Activated CD4-positive, alpha-beta T cell treated with anti-CD3 and anti-CD28 coated beads for 48 hours (primary cell): ENCODE measurements around the gene HOMER2.
"Not testable (repeated sequence)": the region's sequence is repeated elsewhere in the genome, so short reads cannot be mapped to it uniquely, and the experiment has no call there.

Experiments
- DNase-seq: peaks from one replicate; pipeline ENCODE4 v3.0.0-alpha.2; 2020

Gene HOMER2

DNA sequence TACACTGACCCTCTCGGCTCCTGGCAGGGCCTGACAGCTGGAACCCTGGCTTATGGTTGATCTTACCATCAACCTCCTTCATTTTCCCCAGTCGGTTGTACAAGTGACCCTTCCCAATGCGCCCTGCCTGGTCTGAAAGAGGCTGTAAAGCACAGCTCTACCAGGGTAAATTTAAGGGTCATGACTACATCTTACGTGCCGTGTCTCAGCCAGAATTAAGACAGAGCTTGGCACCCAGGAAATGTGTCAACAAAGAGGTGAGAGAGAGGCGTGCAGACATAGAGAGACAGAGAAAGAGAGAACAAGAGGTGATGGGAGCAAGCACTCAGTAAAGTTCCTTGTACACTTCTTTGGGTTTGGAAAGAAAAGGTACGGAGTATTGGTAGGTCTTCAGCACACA is 28.8 kb downstream of the HOMER2 start:
- no peak for DNase-seq

DNA sequence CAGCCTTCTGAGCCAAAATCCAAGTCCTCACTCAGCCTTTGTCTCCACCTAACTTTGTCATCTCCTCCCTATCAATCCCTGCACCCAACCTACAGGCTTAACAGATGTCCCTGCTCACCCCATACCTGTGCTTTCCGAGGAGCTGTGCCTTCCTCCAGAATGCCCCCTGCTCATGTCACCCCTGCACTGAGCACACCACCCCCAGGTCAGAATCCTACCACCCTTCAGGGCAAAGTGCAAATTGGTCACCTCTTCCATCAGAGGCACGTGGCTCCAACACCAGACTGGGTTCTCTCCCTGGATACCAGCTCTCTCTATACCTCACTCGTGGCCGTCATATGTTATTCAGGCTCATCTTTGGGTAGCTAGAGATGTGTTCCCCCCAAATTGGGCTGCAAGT is 29.8 kb downstream of the HOMER2 start:
- no peak for DNase-seq

DNA sequence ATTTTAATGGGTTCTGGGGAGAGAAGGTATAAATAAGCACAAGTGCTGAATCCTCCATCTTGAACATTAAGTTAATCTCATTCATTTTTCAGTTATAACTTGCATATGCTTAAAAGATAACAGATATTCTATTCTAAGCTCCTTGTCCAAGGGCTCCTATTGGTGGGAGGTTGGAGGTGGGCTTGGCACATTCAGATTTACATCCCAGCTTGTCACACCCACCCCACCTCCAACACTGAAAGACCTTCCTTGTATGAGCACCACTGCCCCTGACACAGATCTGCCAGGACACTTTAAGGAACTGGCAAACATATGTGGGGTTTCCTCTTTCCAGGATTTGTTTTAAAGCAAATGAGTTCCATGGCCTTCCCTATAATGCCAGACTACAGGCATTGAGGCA is 30.6 kb downstream of the HOMER2 start:
- DNase-seq = no peak

DNA sequence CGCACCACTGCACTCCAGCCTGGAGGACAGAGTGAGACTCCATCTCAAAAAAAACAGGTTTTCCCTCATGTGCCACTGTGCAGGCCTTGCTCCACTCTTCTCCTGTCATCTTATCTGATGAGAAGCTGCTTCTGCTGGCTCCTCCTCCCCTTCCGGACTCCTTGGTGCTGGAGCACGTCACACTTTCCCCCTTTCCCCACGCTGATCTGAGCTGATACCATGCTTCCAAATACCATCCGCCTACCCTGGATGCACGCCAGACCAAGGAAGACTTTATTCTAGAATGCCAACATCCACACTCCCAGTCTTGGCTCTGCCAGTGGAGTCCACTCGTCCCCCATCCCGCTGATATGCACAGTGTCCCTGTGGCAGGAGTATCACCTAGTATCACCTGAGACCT is 31.3 kb downstream of the HOMER2 start:
- DNase-seq = no peak

DNA sequence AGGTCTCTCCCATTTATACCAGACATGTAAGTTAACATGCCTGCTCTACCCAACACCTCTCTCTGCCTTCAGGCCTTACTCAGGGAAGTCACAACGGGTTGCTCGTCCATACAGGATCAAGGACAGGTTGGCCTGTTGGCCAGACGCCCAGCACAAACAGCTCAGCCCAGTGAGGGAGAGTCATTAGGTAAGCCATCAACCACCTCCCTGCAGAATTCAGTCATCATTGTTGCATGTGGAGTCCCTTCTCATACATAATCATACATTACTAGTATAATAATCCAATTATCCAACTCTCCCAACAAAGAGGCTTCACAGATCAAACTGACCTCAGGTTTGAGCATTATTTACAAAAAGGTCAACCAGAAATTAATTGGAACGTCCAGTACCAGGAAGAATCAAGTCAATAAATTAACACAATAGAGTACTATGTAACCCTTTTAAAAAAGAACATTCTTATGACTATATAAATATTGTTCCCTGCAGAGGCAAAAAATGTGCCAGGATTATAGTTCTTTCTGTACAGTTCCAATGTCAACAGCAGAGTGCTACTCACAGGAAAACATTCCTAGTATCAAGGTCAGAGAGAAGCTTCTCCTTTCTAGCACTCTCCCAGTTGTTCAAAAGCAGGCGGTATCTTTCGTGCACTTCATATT is 33.2 kb downstream of the HOMER2 start:
- no peak for DNase-seq

DNA sequence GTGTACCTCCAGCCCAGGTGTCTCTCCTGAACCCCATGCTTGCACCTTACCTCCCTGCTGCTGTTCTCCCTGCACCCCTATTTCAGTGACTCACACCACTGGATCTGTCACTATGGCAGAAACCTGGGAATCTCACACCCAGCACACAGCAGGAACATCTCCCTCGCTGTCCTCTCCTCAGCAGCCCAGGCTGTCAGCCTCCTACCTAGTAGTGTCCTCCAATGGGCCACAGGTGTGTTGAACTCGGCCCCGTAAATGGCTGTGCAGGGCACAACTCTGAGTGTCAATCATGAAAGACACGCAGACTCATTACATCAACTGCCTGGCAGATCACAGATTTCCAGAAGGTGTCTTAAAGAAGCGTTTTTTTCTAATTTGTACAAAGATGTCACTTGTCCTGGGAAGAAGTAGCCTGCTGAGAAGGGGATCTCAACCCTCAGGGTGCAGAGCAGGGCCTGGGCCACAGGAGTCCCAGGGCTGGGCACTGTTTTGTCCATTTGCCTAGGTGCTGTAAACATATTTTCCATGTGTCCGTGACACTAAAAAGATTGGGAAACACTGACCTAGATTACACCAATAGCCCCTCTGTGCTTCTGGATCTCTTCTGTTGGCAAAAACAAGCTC is 33.8 kb downstream of the HOMER2 start:
- no peak for DNase-seq

DNA sequence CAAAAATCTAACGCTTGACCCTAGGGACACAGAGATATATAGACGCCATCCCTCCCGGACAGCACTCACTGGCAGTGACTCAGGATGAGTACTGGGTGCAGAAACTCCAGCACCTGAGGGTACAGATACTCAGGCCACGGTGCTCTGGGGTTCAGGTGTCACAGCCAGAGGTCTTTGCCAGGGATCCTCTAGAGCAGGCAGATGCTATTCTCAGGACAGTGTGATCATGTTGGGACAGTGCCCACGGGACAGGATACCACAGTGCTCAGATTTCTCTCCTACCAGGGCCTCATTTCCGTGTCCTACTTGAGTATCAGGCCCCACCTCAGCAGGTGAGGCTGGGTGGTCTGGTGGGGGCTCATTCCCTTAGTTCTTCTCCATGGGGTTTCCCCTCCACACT is 34.4 kb downstream of the HOMER2 start:
- DNase-seq = no peak

DNA sequence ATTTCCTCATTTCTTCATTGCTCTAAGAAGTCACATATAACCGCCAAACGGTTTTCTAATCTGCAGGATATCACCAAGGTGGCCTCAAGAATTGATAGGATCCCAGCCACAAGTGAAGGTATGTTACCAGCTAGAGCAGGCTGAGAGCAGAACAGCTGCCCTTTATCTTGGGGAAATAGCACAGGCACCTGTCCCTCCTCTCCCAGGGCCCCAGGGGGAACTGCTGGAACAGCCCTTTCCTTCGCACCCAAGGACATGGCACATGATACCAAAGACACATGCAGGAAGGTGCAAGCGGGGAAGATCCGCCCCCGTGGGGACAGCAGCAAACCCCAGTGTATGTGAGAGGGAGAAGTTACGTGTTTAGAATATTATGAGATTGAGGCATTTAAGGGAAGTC is 35.3 kb downstream of the HOMER2 start:
- no peak for DNase-seq

DNA sequence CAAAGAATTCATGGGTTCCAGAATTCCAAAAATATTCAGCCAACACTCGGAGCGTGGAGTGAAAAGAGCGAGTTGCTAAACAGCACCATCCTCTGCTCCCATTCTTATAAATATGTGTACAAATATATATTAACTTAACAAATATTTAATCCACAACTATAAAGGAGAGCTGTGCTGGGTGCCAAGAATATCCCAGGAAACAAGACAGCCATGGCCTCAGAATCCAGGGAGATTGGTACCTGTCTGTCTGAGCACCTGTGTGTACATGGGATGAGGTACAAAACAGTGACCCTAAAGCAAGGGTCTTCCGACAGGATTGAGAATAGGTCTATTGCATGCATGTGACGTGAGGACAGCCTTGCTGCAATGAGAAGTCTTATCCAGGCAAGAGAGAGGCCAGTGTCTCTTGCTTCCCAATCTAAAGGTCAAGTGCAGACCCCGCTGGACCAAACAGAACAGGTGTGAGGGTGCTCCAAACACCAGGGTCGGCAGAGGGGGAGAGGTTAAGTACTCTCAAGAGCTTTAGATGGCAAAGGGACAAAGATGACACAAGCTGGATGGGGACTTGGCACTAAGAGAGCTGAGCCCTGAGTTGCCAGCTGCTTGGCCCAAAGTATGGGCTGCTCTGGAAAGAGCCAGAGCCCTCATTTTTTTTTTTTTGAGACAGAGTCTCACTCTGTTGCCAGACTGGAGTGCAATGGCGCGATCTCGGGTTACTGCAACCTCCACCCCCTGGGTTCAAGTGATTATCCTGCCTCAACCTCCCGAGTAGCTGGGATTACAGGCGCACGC is 36.2 kb downstream of the HOMER2 start:
- no peak for DNase-seq

DNA sequence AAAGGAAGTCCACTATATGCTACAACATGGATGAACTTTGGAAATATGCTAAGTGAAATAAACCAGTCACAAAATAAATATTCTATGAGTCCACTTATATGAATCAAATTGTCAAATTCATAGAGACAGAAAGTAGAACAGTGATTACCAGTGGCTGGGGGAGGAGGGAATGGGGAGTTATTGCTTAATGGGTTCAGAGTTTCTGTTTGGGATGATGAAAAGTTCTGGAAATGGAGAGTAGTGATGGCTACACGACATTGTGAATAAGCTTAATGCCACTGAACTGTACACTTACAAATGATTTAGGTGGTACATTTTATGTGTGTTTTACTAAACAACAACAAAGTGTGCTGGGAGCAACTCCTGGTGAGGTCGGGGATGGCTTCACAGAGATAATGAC is 38.1 kb downstream of the HOMER2 start:
- DNase-seq = no peak

DNA sequence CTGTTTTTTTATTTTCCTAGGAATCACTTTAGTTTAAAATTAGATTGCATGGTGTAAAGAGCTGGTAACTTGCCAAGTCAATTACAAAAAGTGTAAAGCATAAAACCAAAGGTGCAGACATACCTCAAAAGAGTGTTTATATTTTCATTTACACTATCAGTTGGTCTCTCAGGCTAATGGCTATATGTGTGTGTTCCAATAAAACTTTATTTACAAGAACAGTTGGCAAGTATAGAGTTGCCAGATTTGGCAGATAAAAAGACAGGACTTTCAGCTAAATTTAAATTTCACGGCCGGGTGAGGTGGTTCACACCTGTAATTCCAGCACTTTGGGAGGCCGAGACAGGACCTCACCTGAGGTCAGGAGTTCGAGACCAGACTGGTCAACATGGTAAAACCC is 41.1 kb downstream of the HOMER2 start:
- no peak for DNase-seq

DNA sequence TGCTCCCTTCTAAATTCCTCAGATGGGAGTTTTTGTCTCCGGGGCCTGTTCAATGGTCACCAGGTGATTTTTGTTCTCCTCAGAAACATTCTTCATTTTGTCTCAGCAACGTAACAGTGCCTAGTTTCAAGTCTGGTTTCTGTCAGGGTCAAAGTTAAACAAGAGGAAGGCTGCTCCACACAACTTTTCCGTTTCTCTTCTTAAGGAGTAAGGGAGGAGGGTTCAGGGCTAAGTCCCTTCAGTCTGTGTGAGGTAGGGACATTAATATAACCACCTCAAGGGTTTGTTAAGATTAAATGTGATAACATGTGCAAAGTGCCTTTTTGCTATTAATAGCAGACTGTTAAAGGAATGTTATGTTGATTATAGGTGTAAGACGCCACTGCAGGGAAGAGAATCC is 41.8 kb downstream of the HOMER2 start:
- no peak for DNase-seq

DNA sequence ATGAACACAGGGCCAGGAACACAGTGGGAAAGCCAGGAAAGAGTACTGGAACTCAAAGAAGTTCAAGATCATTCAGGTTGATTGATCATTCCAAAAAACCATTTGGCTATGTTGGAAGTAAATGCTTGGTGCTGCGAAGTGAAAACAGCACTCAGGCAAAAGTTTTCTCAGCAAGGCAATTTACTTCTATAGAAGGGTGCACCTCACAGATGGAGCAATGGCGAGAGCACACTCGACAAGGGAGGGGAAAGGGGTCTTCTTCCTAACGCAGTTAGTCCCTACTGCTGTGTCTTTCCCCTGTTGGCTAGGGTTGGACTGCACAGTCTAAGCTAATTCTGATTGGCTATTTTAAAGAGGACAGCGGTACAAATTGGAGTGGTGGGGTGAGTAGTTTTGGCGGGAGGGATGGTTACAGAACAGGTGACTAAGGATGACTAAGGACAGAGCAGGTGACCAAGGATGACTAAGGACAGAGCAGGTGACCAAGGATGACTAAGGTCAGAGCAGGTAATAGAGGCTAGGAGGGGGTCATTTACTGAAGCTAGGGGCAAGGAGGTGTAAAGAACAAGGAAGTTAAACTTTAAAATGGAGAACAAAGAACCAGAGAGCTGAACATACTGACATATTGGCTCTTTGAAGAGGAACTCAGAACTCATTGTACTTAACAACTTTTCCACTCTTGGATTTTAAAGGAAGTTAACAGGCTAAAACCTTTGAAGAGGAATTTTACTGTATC is 43.3 kb downstream of the HOMER2 start:
- DNase-seq = no peak

DNA sequence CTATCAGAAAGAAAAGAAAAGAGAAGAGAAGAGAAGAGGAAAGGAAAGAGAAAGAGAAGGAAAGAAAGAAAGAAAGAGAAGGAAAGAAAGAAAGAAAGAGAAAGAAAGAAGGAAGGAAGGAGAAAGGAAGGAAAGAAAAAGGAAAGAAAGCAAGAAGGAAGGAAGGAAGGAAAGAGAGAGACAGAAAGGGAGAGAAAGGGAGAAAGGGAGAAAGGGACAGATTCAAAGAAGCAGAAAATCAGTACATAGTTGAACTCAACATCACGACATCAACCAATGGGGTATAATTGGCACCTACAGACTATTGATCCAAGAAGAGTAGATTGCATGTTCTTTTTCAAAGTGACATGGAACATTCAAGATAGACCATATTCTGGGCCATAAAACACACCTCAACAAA is 45.2 kb downstream of the HOMER2 start:
- no peak for DNase-seq

DNA sequence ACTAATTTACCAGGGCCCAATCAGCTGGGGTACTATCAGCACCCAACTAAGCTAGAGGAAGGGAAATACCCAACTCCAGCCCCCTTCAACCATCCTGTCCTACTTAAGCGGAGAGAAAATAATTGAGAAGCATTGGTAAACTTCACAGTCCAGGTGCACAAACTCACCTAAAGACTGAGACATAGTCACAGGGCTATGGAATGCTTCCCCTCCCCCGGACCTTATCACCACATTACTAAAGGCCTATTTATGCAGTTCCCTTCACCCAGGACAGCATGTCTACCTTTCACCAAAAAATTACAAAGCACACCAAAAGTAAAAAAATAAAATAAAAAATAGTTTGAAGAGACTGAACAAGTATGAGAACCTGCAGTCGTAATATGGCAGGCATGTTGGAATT is 47.9 kb downstream of the HOMER2 start:
- DNase-seq = no peak

DNA sequence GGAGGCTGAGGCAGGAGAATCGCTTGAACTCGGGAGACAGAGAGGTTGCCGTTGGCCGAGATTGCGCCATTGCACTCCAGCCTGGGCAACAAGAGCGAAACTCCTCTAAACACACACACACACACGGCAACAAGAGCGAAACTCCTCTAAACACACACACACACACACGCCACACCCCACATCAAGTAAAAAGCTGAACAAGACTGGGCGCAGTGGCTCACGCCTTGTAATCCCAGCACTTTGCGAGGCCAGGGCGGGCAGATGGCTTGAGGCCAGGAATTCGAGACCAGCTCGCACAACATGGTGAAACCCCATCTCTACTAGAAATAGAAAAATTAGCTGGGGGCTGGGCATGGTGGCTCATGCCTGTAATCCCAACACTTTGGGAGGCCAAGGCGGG is 49.0 kb downstream of the HOMER2 start:
- DNase-seq = no peak

DNA sequence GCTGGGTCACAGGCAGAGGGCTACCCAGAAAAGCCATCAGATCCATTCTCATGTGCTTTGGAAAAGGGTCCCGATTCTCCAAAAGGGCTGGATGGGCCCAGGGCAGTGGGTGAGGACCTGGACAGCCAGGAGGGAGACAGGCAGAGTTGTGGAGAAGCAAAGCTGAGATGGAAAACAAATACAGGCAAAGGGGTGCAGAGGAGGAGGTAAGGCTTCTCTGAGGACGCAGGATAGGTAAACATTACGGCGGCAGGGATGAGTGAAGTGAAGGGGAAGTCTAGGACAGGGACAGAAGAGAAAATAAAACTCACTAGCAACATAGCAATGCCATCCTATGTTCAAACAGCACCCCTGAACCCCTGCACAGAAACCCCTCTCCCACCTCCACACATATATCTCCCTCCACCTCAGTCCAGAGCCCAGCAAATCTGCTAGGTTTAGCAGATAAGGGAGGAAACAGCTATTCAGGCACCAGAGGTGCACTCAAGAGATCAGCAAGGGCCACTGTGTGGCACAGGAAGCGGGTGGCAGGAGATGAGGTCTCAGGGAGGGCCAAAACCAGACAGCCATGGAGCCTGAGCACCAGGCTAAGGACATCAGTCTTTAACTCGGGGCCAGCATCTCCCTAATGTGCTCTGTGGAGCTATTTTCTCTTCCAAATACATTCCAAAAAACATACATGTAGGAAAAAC is 51.3 kb downstream of the HOMER2 start:
- DNase-seq = no peak

DNA sequence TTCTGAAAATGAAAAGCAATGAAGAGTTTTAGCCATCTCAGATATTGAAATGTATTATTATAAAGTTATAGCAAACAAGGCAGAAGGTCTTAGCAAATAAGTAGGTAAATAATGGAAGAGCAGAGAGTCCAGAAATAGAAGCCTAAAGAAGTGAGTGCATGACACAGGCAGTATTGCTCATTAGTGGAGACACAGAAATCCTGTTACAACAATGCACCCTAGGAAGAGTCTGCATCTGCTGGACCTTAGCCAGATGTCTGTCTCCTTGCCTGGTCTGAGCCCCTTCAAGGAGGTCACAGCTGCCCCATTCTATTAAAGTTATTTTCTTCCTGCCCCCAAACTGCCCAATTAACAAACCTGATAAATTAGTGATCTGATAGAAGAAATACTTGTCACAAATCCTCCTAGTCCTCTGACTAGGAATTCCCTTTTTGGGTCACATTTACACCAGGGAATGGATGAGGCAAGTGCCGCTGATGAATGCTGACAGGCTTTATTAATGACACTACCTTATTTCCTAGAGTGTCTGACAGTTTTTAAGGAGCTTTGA is 51.9 kb downstream of the HOMER2 start:
- DNase-seq = no peak

DNA sequence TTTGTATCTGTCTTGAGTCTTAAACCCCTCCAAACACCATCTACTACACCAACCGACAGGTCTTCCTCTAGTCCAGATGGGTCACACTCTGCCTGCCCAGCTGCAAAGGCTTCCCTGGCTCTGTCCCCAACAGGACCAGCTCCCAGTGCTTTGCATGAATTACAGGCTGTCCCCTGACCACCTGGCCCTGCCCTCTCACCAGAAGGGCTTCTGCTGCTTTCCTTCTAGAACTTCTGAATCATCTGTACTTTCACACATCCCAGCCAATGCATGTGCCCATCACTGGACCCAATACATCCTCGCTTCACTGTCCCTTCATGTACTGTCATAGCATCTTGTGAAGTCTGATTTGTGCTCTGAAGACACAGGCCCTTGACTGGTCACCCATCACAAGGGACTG is 53.6 kb downstream of the HOMER2 start:
- DNase-seq = no peak

DNA sequence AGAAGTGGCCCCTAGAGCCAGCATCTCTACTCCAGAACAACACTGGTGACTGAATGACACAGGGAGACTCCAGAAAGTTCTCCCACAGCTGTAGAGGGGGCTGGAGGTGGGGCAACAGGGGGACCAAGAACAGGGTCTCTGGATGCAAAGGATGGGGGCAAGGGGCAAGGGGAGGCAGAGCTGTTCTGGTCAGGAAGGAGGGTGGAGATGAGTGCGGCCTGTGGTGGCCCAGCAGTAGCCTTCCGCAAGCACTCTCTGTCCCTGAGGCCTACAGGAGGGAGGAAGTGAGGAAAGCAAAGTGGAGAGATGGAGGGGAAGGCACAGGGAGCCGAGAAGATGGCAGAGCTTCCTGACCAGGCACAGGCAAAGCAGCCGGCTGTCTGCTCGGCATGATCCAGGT is 56.5 kb downstream of the HOMER2 start:
- no peak for DNase-seq

DNA sequence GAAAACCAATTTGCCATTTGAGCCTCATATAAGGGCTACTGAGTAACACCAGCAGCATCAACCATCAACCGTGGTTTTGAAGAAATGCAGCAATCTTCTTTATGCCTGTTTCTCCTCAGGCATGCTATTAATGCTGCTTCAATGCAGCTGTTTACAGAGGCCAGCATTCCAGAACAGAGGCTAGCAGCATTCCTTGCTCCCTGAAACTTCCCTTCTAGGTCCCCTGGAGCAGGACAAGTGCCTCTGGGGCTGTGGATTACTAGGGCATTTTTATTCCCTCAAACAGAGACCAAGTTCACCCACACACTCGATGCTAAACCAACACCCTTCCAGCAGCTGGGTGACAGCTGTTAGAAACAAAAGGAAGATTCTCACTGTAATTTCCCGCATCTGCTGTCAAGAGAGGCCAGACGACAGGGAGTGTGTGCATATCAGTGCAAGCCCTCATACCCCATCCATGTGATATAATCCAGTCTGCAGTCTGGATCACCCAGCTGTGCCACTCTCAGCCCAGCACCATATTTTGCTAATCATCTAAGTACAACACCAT is 57.5 kb downstream of the HOMER2 start:
- DNase-seq = no peak

DNA sequence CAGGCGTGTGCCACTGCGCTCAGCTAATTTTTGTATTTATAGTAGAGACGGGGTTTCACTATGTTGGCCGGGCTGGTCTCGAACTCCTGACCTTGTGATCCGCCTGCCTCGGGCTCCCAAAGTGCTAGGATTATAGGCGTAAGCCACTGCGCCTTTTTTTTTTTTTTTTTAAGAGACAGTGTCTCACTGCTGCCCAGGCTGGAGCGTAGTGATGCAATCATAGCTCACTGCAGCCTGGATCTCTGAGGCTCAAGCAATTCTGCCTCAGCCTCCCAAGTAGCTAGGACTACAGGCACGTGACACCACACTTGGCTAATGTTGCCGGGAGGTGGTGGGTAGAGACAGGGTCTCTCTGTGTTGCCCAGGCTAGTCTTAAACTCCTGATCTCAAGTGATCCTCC is 59.0 kb downstream of the HOMER2 start:
- not testable (repeated sequence) for DNase-seq
